GM21576 (cell line): Measurements from ENCODE around the gene HTR7.
"Not testable (repeated sequence)": the region's sequence is repeated elsewhere in the genome, so short reads cannot be mapped to it uniquely, and the experiment has no call there.

Source experiments
- ATAC-seq: cut with Tn5 transposase; IDR thresholded peaks from one replicate; pipeline ENCODE4 v1.9.1; 2021; ENCODE audit warnings: mild to moderate bottlenecking, moderate library complexity; ENCODE audit not compliant: unreplicated experiment

Gene HTR7

GRCh38 chr10:90859321-90859751 lies 1.5 kb upstream of the HTR7 start:
- ATAC-seq = no peak

- no peak for ATAC-seq
Measured at GRCh38 chr10:90858461-90858968, 676 bp upstream of the HTR7 start.

GRCh38 chr10:90856964-90857634 lies 740 bp downstream of the HTR7 start:
- no peak for ATAC-seq

- no peak for ATAC-seq
Measured at GRCh38 chr10:90856261-90856660, 1.6 kb downstream of the HTR7 start.

- ATAC-seq = no peak
Measured at GRCh38 chr10:90855126-90855525, 2.7 kb downstream of the HTR7 start.

- no peak for ATAC-seq
Measured at GRCh38 chr10:90849956-90850749, 7.7 kb downstream of the HTR7 start.

- no peak for ATAC-seq
Measured at GRCh38 chr10:90847436-90847835, 10.4 kb downstream of the HTR7 start.

GRCh38 chr10:90846746-90847145 lies 11.1 kb downstream of the HTR7 start:
- no peak for ATAC-seq

GRCh38 chr10:90845726-90846125 lies 12.1 kb downstream of the HTR7 start:
- no peak for ATAC-seq

GRCh38 chr10:90842725-90843124 lies 15.1 kb downstream of the HTR7 start:
- no peak for ATAC-seq

- no peak for ATAC-seq
Measured at GRCh38 chr10:90837486-90837885, 20.4 kb downstream of the HTR7 start.

GRCh38 chr10:90834326-90834725 lies 23.5 kb downstream of the HTR7 start:
- no peak for ATAC-seq

GRCh38 chr10:90832111-90832510 lies 25.7 kb downstream of the HTR7 start:
- ATAC-seq = no peak

- no peak for ATAC-seq
Measured at GRCh38 chr10:90822508-90822907, 35.3 kb downstream of the HTR7 start.

- not testable (repeated sequence) for ATAC-seq
Measured at GRCh38 chr10:90821864-90822263, 36.0 kb downstream of the HTR7 start.

- no peak for ATAC-seq
Measured at GRCh38 chr10:90819911-90820310, 37.9 kb downstream of the HTR7 start.

- no peak for ATAC-seq
Measured at GRCh38 chr10:90818736-90819135, 39.1 kb downstream of the HTR7 start.

- ATAC-seq = no peak
Measured at GRCh38 chr10:90817128-90817889, 40.5 kb downstream of the HTR7 start.

GRCh38 chr10:90816466-90816865 lies 41.4 kb downstream of the HTR7 start:
- ATAC-seq = no peak

GRCh38 chr10:90813594-90814365 lies 44.1 kb downstream of the HTR7 start:
- no peak for ATAC-seq

GRCh38 chr10:90807106-90807505 lies 50.7 kb downstream of the HTR7 start:
- ATAC-seq = not testable (repeated sequence)
